Measurements from ENCODE around the gene SPOCK1.

Gene SPOCK1

GRCh38 chr5:137453483-137454080, 45.5 kb downstream of the SPOCK1 start:
- no peaks in the 10 kb centered on the region for H3K36me3 ChIP-seq (ENCODE audit: control insufficient read depth, insufficient read depth, low read length)
- DNase-seq: no peak
- H3K4me3 ChIP-seq (ENCODE audit: insufficient read depth, low read depth, low read length, poor library complexity, severe bottlenecking): no peak overlapping the region
- no peaks in the 10 kb centered on the region for H3K4me1 ChIP-seq (ENCODE audit: control insufficient read depth, insufficient read depth, low read length, poor library complexity, severe bottlenecking)
- no peaks in the 10 kb centered on the region for H3K27me3 ChIP-seq (replicated peaks; ENCODE audit: control insufficient read depth, insufficient read depth, low read length, poor library complexity, severe bottlenecking)
- H3K9me3 ChIP-seq (ENCODE audit: control insufficient read depth, low read length): no peaks in the 10 kb centered on the region
- H3K27ac ChIP-seq (ENCODE audit: insufficient read depth, low read length, poor library complexity, severe bottlenecking): no peak overlapping the region

- H3K9me3 ChIP-seq (ENCODE audit: control insufficient read depth, low read length): no peaks in the 10 kb centered on the region
- no peak for DNase-seq
- H3K4me1 ChIP-seq (ENCODE audit: control insufficient read depth, insufficient read depth, low read length, poor library complexity, severe bottlenecking): no peaks in the 10 kb centered on the region
- no peak overlapping the region for H3K4me3 ChIP-seq (ENCODE audit: insufficient read depth, low read depth, low read length, poor library complexity, severe bottlenecking)
- no peaks in the 10 kb centered on the region for H3K27me3 ChIP-seq (replicated peaks; ENCODE audit: control insufficient read depth, insufficient read depth, low read length, poor library complexity, severe bottlenecking)
- H3K36me3 ChIP-seq (ENCODE audit: control insufficient read depth, insufficient read depth, low read length): no peaks in the 10 kb centered on the region
- no peak overlapping the region for H3K27ac ChIP-seq (ENCODE audit: insufficient read depth, low read length, poor library complexity, severe bottlenecking)
Observed at GRCh38 chr5:137450759-137451158, 48.4 kb downstream of the SPOCK1 start.

GRCh38 chr5:137448868-137449267, 50.3 kb downstream of the SPOCK1 start:
- Histone ChIP-seq H3K27me3 (replicated peaks; ENCODE audit: control insufficient read depth, insufficient read depth, low read length, poor library complexity, severe bottlenecking) (no peaks in the 10 kb centered on the region), H3K4me1 (ENCODE audit: control insufficient read depth, insufficient read depth, low read length, poor library complexity, severe bottlenecking) (no peaks in the 10 kb centered on the region), H3K27ac (ENCODE audit: insufficient read depth, low read length, poor library complexity, severe bottlenecking) (no peak overlapping the region), H3K9me3 (ENCODE audit: control insufficient read depth, low read length) (no peaks in the 10 kb centered on the region), H3K4me3 (ENCODE audit: insufficient read depth, low read depth, low read length, poor library complexity, severe bottlenecking) (no peak overlapping the region), H3K36me3 (ENCODE audit: control insufficient read depth, insufficient read depth, low read length) (no peaks in the 10 kb centered on the region)
- no peak for DNase-seq

- Histone ChIP-seq H3K36me3 (ENCODE audit: control insufficient read depth, insufficient read depth, low read length) (no peaks in the 10 kb centered on the region), H3K4me1 (ENCODE audit: control insufficient read depth, insufficient read depth, low read length, poor library complexity, severe bottlenecking) (no peaks in the 10 kb centered on the region), H3K4me3 (ENCODE audit: insufficient read depth, low read depth, low read length, poor library complexity, severe bottlenecking) (no peak overlapping the region), H3K9me3 (ENCODE audit: control insufficient read depth, low read length) (no peaks in the 10 kb centered on the region), H3K27ac (ENCODE audit: insufficient read depth, low read length, poor library complexity, severe bottlenecking) (no peak overlapping the region), H3K27me3 (replicated peaks; ENCODE audit: control insufficient read depth, insufficient read depth, low read length, poor library complexity, severe bottlenecking) (no peaks in the 10 kb centered on the region)
- no peak for DNase-seq
Observed at GRCh38 chr5:137446615-137447014, 52.5 kb downstream of the SPOCK1 start.

- no peaks in the 10 kb centered on the region for H3K4me1 ChIP-seq (ENCODE audit: control insufficient read depth, insufficient read depth, low read length, poor library complexity, severe bottlenecking)
- DNase-seq: no peak
- no peak overlapping the region for H3K27ac ChIP-seq (ENCODE audit: insufficient read depth, low read length, poor library complexity, severe bottlenecking)
- H3K27me3 ChIP-seq (replicated peaks; ENCODE audit: control insufficient read depth, insufficient read depth, low read length, poor library complexity, severe bottlenecking): no peaks in the 10 kb centered on the region
- H3K9me3 ChIP-seq (ENCODE audit: control insufficient read depth, low read length): no peaks in the 10 kb centered on the region
- no peak overlapping the region for H3K4me3 ChIP-seq (ENCODE audit: insufficient read depth, low read depth, low read length, poor library complexity, severe bottlenecking)
- no peaks in the 10 kb centered on the region for H3K36me3 ChIP-seq (ENCODE audit: control insufficient read depth, insufficient read depth, low read length)
Observed at GRCh38 chr5:137446151-137446550, 53.0 kb downstream of the SPOCK1 start.

- Histone ChIP-seq H3K9me3 (ENCODE audit: control insufficient read depth, low read length) (no peaks in the 10 kb centered on the region), H3K27me3 (replicated peaks; ENCODE audit: control insufficient read depth, insufficient read depth, low read length, poor library complexity, severe bottlenecking) (no peaks in the 10 kb centered on the region), H3K4me3 (ENCODE audit: insufficient read depth, low read depth, low read length, poor library complexity, severe bottlenecking) (no peak overlapping the region), H3K27ac (ENCODE audit: insufficient read depth, low read length, poor library complexity, severe bottlenecking) (no peak overlapping the region), H3K4me1 (ENCODE audit: control insufficient read depth, insufficient read depth, low read length, poor library complexity, severe bottlenecking) (no peaks in the 10 kb centered on the region), H3K36me3 (ENCODE audit: control insufficient read depth, insufficient read depth, low read length) (no peaks in the 10 kb centered on the region)
- no peak for DNase-seq
Observed at GRCh38 chr5:137442660-137443059, 56.5 kb downstream of the SPOCK1 start.

- no peak for DNase-seq
- H3K4me3 ChIP-seq (ENCODE audit: insufficient read depth, low read depth, low read length, poor library complexity, severe bottlenecking): no peak overlapping the region
- no peaks in the 10 kb centered on the region for H3K4me1 ChIP-seq (ENCODE audit: control insufficient read depth, insufficient read depth, low read length, poor library complexity, severe bottlenecking)
- no peak overlapping the region for H3K27ac ChIP-seq (ENCODE audit: insufficient read depth, low read length, poor library complexity, severe bottlenecking)
- H3K27me3 ChIP-seq (replicated peaks; ENCODE audit: control insufficient read depth, insufficient read depth, low read length, poor library complexity, severe bottlenecking): no peaks in the 10 kb centered on the region
- no peaks in the 10 kb centered on the region for H3K36me3 ChIP-seq (ENCODE audit: control insufficient read depth, insufficient read depth, low read length)
- no peaks in the 10 kb centered on the region for H3K9me3 ChIP-seq (ENCODE audit: control insufficient read depth, low read length)
Observed at GRCh38 chr5:137441476-137441875, 57.6 kb downstream of the SPOCK1 start.

GRCh38 chr5:137440795-137441194, 58.3 kb downstream of the SPOCK1 start:
- Histone ChIP-seq H3K27ac (ENCODE audit: insufficient read depth, low read length, poor library complexity, severe bottlenecking) (no peak overlapping the region), H3K27me3 (replicated peaks; ENCODE audit: control insufficient read depth, insufficient read depth, low read length, poor library complexity, severe bottlenecking) (no peaks in the 10 kb centered on the region), H3K4me3 (ENCODE audit: insufficient read depth, low read depth, low read length, poor library complexity, severe bottlenecking) (no peak overlapping the region), H3K36me3 (ENCODE audit: control insufficient read depth, insufficient read depth, low read length) (no peaks in the 10 kb centered on the region), H3K9me3 (ENCODE audit: control insufficient read depth, low read length) (no peaks in the 10 kb centered on the region), H3K4me1 (ENCODE audit: control insufficient read depth, insufficient read depth, low read length, poor library complexity, severe bottlenecking) (no peaks in the 10 kb centered on the region)
- no peak for DNase-seq

GRCh38 chr5:137439645-137440044, 59.5 kb downstream of the SPOCK1 start:
- Histone ChIP-seq H3K27ac (ENCODE audit: insufficient read depth, low read length, poor library complexity, severe bottlenecking) (no peak overlapping the region), H3K9me3 (ENCODE audit: control insufficient read depth, low read length) (no peaks in the 10 kb centered on the region), H3K4me1 (ENCODE audit: control insufficient read depth, insufficient read depth, low read length, poor library complexity, severe bottlenecking) (no peaks in the 10 kb centered on the region), H3K4me3 (ENCODE audit: insufficient read depth, low read depth, low read length, poor library complexity, severe bottlenecking) (no peak overlapping the region), H3K27me3 (replicated peaks; ENCODE audit: control insufficient read depth, insufficient read depth, low read length, poor library complexity, severe bottlenecking) (no peaks in the 10 kb centered on the region), H3K36me3 (ENCODE audit: control insufficient read depth, insufficient read depth, low read length) (no peaks in the 10 kb centered on the region)
- DNase-seq: no peak

GRCh38 chr5:137438932-137439331, 60.2 kb downstream of the SPOCK1 start:
- no peaks in the 10 kb centered on the region for H3K4me1 ChIP-seq (ENCODE audit: control insufficient read depth, insufficient read depth, low read length, poor library complexity, severe bottlenecking)
- H3K27me3 ChIP-seq (replicated peaks; ENCODE audit: control insufficient read depth, insufficient read depth, low read length, poor library complexity, severe bottlenecking): no peaks in the 10 kb centered on the region
- H3K4me3 ChIP-seq (ENCODE audit: insufficient read depth, low read depth, low read length, poor library complexity, severe bottlenecking): no peak overlapping the region
- H3K27ac ChIP-seq (ENCODE audit: insufficient read depth, low read length, poor library complexity, severe bottlenecking): no peak overlapping the region
- no peaks in the 10 kb centered on the region for H3K36me3 ChIP-seq (ENCODE audit: control insufficient read depth, insufficient read depth, low read length)
- no peak for DNase-seq
- no peaks in the 10 kb centered on the region for H3K9me3 ChIP-seq (ENCODE audit: control insufficient read depth, low read length)
